ENCODE results near the gene EVL. TPM values are rescaled to one million over a fixed set of nuclear protein-coding genes. Genes with fewer than 3 reads are reported as not detected.

EVL gene
- total and polyA plus RNA-seq, 10 of the 15 experiments (the other 5 are each of a cell fraction or from before 2014, with no cell fraction given) = 11.9 to 341 (median 89.8) TPM

GRCh38 chr14:100138955-100139354 is 73.7 kb downstream of the EVL start:
- in situ Hi-C loops (cut with MboI) = no loop called here
- H3K4me2 ChIP-seq (ENCODE audit: control insufficient read depth, insufficient read depth) = no peak overlapping the region
- no peaks in the 10 kb centered on the region for H3K79me2 ChIP-seq (ENCODE audit: control insufficient read depth, insufficient read depth, low read length)
- DNase-seq (ENCODE audit: low read depth, low spot score) = no peak
- CTCF ChIA-PET = interaction anchor here (1.0 kb wide), 1 partner anchor 17 kb away, joined by 3 read pairs; no protein-coding TSS in a partner anchor
- no peaks in the 10 kb centered on the region for H3K27me3 ChIP-seq (replicated peaks in 1 of 2; ENCODE audit: control insufficient read depth in 2 of 2, insufficient read depth in 2 of 2, low read length in 1 of 2)
- H3K27ac ChIP-seq (ENCODE audit: control insufficient read depth, insufficient read depth) = no peak overlapping the region
- no peak overlapping the region for H2AFZ ChIP-seq (ENCODE audit: control insufficient read depth, low read depth, low read length)
- SMC1A ChIA-PET (ENCODE audit: uncharacterized antibody, unreplicated experiment) = no interaction called here
- intact Hi-C loops (cut with micrococcal nuclease; ENCODE audit: unreplicated experiment) = no loop called here
- no TSS peak for BruUV-seq (replicated peaks)
- no peak overlapping the region for H3K4me3 ChIP-seq
- no peak for ATAC-seq
- H3K36me3 ChIP-seq (ENCODE audit: control insufficient read depth in 2 of 2, insufficient read depth in 2 of 2, low read length in 1 of 2) = peaks cover 10 to 16% of the 10 kb centered on the region in 2 experiments; a peak in 3 of 4 replicates
- POLR2A ChIA-PET = no interaction called here
- no peaks in the 10 kb centered on the region for H3K9me3 ChIP-seq (replicated peaks; ENCODE audit: control insufficient read depth, insufficient read depth, low read length)
- H3K4me1 ChIP-seq (ENCODE audit: control insufficient read depth, insufficient read depth, low read length) = no peaks in the 10 kb centered on the region
- FAIRE-seq = no peak
- RAD21 ChIA-PET (ENCODE audit: unreplicated experiment) = interaction anchor here (1.1 kb wide), 1 partner anchor 67 kb away, joined by 3 read pairs; no protein-coding TSS in a partner anchor
- TF ChIP-seq, protein P1, sequence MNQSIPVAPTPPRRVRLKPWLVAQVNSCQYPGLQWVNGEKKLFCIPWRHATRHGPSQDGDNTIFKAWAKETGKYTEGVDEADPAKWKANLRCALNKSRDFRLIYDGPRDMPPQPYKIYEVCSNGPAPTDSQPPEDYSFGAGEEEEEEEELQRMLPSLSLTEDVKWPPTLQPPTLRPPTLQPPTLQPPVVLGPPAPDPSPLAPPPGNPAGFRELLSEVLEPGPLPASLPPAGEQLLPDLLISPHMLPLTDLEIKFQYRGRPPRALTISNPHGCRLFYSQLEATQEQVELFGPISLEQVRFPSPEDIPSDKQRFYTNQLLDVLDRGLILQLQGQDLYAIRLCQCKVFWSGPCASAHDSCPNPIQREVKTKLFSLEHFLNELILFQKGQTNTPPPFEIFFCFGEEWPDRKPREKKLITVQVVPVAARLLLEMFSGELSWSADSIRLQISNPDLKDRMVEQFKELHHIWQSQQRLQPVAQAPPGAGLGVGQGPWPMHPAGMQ (IDR thresholded peaks at IDR 0.05; ENCODE audit: borderline replicate concordance) = no peak
- no peak for TF ChIP-seq NFYA (IDR thresholded peaks at IDR 0.05; ENCODE audit: borderline replicate concordance, low read depth, low read length)
- TF ChIP-seq, protein P2, sequence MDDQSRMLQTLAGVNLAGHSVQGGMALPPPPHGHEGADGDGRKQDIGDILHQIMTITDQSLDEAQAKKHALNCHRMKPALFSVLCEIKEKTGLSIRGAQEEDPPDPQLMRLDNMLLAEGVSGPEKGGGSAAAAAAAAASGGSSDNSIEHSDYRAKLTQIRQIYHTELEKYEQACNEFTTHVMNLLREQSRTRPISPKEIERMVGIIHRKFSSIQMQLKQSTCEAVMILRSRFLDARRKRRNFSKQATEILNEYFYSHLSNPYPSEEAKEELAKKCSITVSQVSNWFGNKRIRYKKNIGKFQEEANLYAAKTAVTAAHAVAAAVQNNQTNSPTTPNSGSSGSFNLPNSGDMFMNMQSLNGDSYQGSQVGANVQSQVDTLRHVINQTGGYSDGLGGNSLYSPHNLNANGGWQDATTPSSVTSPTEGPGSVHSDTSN (IDR thresholded peaks at IDR 0.05; ENCODE audit: insufficient replicate concordance, low read depth, low read length) = no peak
- TF ChIP-seq IKZF2 (IDR thresholded peaks at IDR 0.05) = no peak
- TF ChIP-seq ZNF622 (IDR thresholded peaks at IDR 0.05) = no peak
- TF ChIP-seq RBBP5 (conservative IDR thresholded peaks at IDR 0.05) = no peak
- TF ChIP-seq RELB (IDR thresholded peaks at IDR 0.05; ENCODE audit: low read depth) = no peak
- TF ChIP-seq PAX8 (IDR thresholded peaks at IDR 0.05) = no peak
- TF ChIP-seq SIN3A (IDR thresholded peaks at IDR 0.05; ENCODE audit: low read depth, low read length) = no peak
- TF ChIP-seq BRCA1 (IDR thresholded peaks at IDR 0.05; ENCODE audit: low read depth, low read length) = no peak
- no peak for TF ChIP-seq ZBED1 (IDR thresholded peaks at IDR 0.05; ENCODE audit: borderline replicate concordance)
- no peak for TF ChIP-seq FOXM1 (IDR thresholded peaks at IDR 0.05; ENCODE audit: low read depth, low read length)
- no peak for TF ChIP-seq KLF5 (IDR thresholded peaks at IDR 0.05; ENCODE audit: partially characterized antibody)
- TF ChIP-seq TARDBP (IDR thresholded peaks at IDR 0.05; ENCODE audit: borderline replicate concordance) = no peak
- no peak for TF ChIP-seq HDGF (IDR thresholded peaks at IDR 0.05)
- TF ChIP-seq, protein P3, sequence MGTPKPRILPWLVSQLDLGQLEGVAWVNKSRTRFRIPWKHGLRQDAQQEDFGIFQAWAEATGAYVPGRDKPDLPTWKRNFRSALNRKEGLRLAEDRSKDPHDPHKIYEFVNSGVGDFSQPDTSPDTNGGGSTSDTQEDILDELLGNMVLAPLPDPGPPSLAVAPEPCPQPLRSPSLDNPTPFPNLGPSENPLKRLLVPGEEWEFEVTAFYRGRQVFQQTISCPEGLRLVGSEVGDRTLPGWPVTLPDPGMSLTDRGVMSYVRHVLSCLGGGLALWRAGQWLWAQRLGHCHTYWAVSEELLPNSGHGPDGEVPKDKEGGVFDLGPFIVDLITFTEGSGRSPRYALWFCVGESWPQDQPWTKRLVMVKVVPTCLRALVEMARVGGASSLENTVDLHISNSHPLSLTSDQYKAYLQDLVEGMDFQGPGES (IDR thresholded peaks at IDR 0.05) = no peak
- TF ChIP-seq MYC (IDR thresholded peaks at IDR 0.05; ENCODE audit: insufficient read depth, insufficient read length, insufficient replicate concordance, low read length, severe bottlenecking) = no peak
- WGBS (ENCODE audit: insufficient coverage, insufficient replicate concordance, low lambda C conversion rate, missing lambda C conversion rate) = 92% methylated on average over 13 of the region's 13 CpGs
- no peaks in the 10 kb centered on the region for H4K20me1 ChIP-seq (ENCODE audit: control insufficient read depth, insufficient read depth)
- H3K9ac ChIP-seq (ENCODE audit: control insufficient read depth, insufficient read depth, low read length) = no peak overlapping the region

Data from GM12878 (cell line).